Thyroid gland (tissue), 4 donors: Measurements from ENCODE around the gene PRSS3.

ENCODE experiments used
- POLR2A ChIP-seq, 2 donors: fragments of 450-650 bp; IDR thresholded peaks; one replicate each; pipeline ENCODE4 v1.6.1; 2017; ENCODE audit warnings: antibody characterized with exemption in 2 of 2, mild to moderate bottlenecking in 2 of 2, moderate library complexity in 1 of 2
- TF ChIP-seq, protein P1 (sequence below), 6 experiments: fragments of 200-600 bp in 3 of 6; fragments of 450-650 bp in 3 of 6; sonication (generic) in 3 of 6; IDR thresholded peaks; one replicate each; pipeline ENCODE4 v1.5.1; 2016 to 2019; ENCODE audit warnings: antibody characterized with exemption in 6 of 6, mild to moderate bottlenecking in 2 of 6, inconsistent platforms in 1 of 6, moderate library complexity in 1 of 6

DNA sequence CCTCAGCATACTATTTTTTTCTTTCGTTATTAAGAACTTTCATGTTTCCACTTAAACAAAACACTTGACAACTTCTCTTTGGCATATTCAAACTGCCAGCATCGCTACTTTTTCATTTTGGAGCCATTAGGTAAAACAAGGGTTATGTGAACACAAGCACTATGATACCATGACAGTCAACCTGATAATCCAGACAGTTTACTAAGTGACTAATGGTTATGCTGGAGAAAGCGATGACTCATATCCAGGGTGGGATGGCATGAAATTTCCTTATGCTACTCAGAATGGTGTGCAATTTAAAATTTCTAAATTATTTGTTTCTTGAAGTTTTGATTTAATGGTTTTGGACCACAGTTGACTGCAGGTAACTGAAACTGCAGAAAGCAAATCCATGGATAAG, 29.9 kb upstream of the PRSS3 start:
- TF ChIP-seq, protein P1, sequence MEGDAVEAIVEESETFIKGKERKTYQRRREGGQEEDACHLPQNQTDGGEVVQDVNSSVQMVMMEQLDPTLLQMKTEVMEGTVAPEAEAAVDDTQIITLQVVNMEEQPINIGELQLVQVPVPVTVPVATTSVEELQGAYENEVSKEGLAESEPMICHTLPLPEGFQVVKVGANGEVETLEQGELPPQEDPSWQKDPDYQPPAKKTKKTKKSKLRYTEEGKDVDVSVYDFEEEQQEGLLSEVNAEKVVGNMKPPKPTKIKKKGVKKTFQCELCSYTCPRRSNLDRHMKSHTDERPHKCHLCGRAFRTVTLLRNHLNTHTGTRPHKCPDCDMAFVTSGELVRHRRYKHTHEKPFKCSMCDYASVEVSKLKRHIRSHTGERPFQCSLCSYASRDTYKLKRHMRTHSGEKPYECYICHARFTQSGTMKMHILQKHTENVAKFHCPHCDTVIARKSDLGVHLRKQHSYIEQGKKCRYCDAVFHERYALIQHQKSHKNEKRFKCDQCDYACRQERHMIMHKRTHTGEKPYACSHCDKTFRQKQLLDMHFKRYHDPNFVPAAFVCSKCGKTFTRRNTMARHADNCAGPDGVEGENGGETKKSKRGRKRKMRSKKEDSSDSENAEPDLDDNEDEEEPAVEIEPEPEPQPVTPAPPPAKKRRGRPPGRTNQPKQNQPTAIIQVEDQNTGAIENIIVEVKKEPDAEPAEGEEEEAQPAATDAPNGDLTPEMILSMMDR (IDR thresholded peaks at IDR 0.05) = no peak
- no peak for TF ChIP-seq POLR2A (IDR thresholded peaks at IDR 0.05)
